GM12801 (cell line): ENCODE measurements around the gene FBXO28.

Experiments
- TF ChIP-seq, protein P1 (sequence below): IDR thresholded peaks from one replicate; pipeline ENCODE4 v1.5.1; 2011; ENCODE audit warnings: control low read depth; ENCODE audit not compliant: insufficient read length; ENCODE audit errors: extremely low read depth

FBXO28 gene

DNA sequence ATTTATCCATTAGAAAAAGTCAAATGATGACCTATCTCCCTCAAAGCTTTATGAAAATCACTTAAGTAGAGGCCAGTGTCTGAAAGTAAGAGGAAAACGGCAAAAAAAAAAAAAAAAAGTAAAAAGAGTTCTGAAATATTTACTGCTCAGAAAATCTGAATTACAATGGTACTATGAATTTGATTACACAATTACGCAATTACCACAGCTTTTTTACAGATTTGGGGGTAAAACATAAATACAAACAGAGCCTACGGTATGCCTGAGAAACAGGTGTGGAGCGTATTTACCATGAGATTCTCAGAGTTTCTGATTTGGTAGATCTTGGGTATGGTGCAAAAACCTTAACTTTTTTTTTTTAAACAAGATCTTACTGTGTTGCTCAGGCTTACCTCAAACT is 15.9 kb upstream of the FBXO28 start:
- TF ChIP-seq, protein P1, sequence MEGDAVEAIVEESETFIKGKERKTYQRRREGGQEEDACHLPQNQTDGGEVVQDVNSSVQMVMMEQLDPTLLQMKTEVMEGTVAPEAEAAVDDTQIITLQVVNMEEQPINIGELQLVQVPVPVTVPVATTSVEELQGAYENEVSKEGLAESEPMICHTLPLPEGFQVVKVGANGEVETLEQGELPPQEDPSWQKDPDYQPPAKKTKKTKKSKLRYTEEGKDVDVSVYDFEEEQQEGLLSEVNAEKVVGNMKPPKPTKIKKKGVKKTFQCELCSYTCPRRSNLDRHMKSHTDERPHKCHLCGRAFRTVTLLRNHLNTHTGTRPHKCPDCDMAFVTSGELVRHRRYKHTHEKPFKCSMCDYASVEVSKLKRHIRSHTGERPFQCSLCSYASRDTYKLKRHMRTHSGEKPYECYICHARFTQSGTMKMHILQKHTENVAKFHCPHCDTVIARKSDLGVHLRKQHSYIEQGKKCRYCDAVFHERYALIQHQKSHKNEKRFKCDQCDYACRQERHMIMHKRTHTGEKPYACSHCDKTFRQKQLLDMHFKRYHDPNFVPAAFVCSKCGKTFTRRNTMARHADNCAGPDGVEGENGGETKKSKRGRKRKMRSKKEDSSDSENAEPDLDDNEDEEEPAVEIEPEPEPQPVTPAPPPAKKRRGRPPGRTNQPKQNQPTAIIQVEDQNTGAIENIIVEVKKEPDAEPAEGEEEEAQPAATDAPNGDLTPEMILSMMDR, result no peak

DNA sequence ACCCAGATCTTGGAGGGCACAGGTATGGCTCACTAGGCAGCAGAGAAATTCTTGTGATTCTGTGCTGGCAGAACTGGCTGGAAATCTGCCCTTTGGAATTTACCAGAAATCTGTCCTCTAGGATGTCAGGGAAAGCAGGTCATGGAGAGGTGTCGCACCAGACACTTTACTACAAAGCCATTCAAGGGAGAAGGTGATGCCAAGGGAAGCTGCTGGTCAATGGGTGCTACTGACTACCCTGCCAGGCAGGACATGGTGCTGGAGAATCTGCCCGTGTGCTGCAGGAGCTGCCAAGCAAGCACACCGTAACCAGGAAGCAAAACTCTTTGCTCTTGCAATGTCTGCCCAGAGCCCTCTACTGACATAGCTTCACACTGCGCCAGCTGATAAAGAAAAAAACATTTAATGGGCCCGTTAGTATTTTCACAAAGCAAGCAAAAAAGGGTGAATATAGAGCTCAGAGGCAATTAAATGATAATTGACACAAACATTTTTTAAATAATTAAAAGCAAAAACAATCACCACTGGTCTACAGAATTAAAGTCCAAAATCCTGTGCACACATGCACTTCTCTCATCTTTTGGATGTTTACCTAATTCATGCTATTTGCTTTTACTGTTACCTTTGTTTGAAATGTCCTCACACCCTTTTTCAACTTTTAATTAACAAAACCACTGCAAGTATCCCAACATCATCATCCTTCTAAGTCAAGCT is 7.2 kb upstream of the FBXO28 start:
- TF ChIP-seq, protein P1, result no peak

DNA sequence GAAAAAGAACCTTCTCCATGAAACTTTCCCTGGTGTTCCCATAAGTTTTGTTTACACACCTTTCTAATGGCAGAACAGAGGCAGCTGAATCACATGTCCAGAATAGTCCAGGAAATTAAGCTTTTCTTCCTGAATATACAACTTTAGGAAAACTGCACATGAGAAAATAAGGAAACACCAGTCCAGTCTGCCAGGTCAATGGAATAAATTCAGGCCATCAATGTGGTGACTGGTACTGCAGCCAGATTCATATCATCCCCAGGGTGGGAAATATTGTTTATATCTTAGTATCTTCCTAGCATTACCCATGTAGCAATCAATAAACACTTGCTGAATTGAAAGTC is 6.7 kb upstream of the FBXO28 start:
- TF ChIP-seq, protein P1, result no peak

DNA sequence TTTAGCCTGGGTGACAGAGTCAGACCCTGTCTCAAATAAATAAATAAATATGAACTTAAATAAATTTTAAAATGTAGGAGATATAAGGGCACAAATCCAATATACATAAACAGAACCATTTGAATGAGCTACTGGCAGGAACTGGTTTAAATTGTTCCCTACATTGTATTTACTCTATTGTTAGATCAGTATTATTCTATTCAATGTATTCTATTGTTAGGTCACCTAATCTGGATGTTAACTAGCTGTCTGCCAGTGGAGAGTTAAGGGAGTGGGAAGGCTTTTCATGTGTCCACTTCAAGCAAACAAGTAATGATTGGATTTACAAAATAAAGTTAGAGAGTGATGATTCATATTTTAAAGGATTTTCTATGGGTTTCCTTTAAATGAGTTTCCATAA is 4.9 kb upstream of the FBXO28 start:
- TF ChIP-seq, protein P1, result no peak

DNA sequence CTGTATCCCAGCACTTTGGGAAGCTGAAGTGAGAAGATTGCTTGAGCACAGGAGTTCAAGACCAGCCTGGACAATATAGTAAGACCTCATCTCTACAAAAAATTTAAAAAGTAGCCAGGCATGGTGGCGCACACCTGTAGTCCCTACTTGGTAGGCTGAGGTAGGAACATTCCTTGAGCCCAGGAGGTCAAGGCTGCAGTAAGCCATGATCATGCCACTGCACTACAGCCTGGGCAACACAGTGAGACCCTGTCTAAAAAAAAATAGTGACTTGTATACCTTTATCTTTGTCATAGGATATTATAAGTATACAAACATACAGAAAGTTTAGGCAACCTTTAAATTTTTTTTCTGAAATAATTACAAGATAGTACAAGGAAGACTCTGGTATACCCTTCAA is 3.9 kb upstream of the FBXO28 start:
- TF ChIP-seq, protein P1, result no peak

DNA sequence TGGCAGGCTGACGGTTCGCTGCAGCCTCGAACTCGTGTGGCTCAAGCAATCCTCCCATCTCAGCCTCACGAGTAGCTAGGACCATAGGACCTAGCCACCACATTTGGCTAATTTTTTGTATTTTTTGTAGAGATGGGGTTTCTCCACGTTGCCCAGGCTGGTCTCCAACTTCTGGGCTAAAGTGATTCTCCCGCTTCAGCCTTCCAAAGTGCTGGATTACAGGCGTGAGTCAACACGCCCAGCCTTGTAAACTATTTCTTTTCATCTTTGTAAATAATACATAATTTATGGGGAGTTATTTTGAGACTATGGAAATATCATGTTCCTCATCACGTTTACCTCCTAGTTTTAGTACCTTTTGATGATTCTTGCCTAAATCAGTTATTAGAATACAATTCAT is 906 bp upstream of the FBXO28 start:
- TF ChIP-seq, protein P1, result no peak

DNA sequence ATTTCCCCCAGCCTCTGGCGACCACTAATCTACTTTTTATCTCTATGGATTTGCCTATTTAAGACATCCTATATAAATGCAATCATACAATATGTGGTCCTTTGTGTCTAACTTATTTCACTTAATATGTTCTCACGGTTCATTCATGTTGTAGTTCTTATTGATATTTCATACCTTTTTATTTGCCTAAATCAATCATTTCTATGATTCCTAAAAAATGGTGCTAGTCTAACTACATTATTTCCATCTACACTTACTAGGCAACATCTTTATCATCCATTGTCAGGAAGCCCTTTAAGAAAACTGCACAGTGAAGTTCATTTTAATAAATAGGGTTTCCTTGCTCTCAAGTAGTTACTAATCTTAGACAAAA is 380 bp upstream of the FBXO28 start:
- TF ChIP-seq, protein P1, result no peak
